Kidney (tissue), 22 donors: Measurements from ENCODE around the gene SIDT1. TPM values are rescaled to one million over a fixed set of nuclear protein-coding genes. Genes with fewer than 3 reads are reported as not detected.

ENCODE experiments used
- DNase-seq, 5 donors: peaks; one replicate each; pipeline ENCODE4 v3.0.0-alpha.2; 2013 to 2020
- FAIRE-seq: peaks from 2 replicates; lab custom pipeline; 2012; peaks lifted over from hg19 to GRCh38; lab: Jason Lieb, UNC
- H3K27ac ChIP-seq, 2 donors: one replicate each; pipeline ENCODE4 v1.7.0; 2013; ENCODE audit warnings: low read depth in 2 of 2, low read length in 2 of 2, inconsistent platforms in 1 of 2
- H3K27me3 ChIP-seq: one replicate; pipeline ENCODE4 v1.7.1; 2013; ENCODE audit warnings: low read length, inconsistent platforms; ENCODE audit not compliant: control insufficient read depth, insufficient read depth
- H3K36me3 ChIP-seq, 3 donors: one replicate each; pipeline versions ENCODE4 v1.7.0 to v1.7.1; 2013; ENCODE audit warnings: low read length in 3 of 3, control low read depth in 1 of 3, inconsistent platforms in 1 of 3; ENCODE audit not compliant: insufficient read depth in 3 of 3, control insufficient read depth in 2 of 3
- H3K4me1 ChIP-seq, 3 donors: one replicate each; pipeline versions ENCODE4 v1.7.0 to v1.7.1; 2013; ENCODE audit warnings: low read length in 3 of 3, inconsistent platforms in 1 of 3, low read depth in 1 of 3; ENCODE audit not compliant: control insufficient read depth in 2 of 3, insufficient read depth in 2 of 3
- H3K4me3 ChIP-seq, 3 donors: one replicate each; pipeline versions ENCODE4 v1.7.0 to v1.8.1; 2013; ENCODE audit warnings: low read length in 3 of 3, control low read depth in 1 of 3, inconsistent platforms in 1 of 3
- H3K9ac ChIP-seq, 3 donors: one replicate each; pipeline versions ENCODE4 v1.7.0 to v1.7.1; 2013; ENCODE audit warnings: low read length in 3 of 3, control low read depth in 1 of 3, inconsistent platforms in 1 of 3
- H3K9me3 ChIP-seq, 3 donors: one replicate each; pipeline versions ENCODE4 v1.7.0 to v1.7.1; 2013; ENCODE audit warnings: low read length in 3 of 3, control low read depth in 1 of 3, inconsistent platforms in 1 of 3; ENCODE audit not compliant: control insufficient read depth in 2 of 3, insufficient read depth in 1 of 3
- intact Hi-C: fragments of 100-400 bp; cut with DNase I; formaldehyde crosslinking; loops from one replicate; pipeline ENCODE4 v1.11.1; 2022
- long read RNA-seq, 10 donors: library from polyadenylated mRNA in 1 of 10; unstranded in 1 of 10; transcript quantifications; one replicate each; pipeline ENCODE4 v2.0.0 and lab custom pipeline, GENCODE V29; 2021 to 2026
- polyA plus RNA-seq: library from polyadenylated mRNA; stranded (reverse); fragments of 350-450 nt; fragmentation: Illumina TruSeq; extraction: RNeasy Lipid Tissue Mini Kit (QIAGEN cat#74804); gene quantifications from one replicate; pipeline ENCODE4 v1.2.3, GENCODE V29; 2014; ENCODE audit warnings: low read depth, low replicate concordance; ENCODE audit not compliant: insufficient read depth
- total RNA-seq: library from RNA; stranded (reverse); fragmentation: NEBNext Ultra II Directional; extraction: Animal tissue kit (Norgen Biotek cat#: 25700); gene quantifications from one replicate; pipeline ENCODE4 v1.2.1, GENCODE V29; 2021
- TF ChIP-seq, protein P1 (sequence below): IDR thresholded peaks from 3 replicates; pipeline ENCODE4 v1.5.1; 2012; ENCODE audit warnings: mild to moderate bottlenecking, moderate library complexity, borderline replicate concordance; ENCODE audit not compliant: insufficient read depth; ENCODE audit errors: extremely low read depth
- donor health status: control.
- donor health status: control.
- donor health status: control.
- donor health status: control.
- donor health status: control.
- donor health status: DM: yes; HTN: yes; CAD: no.
- donor health status: Normal renal cell carcinoma (clear cell type).

The SIDT1 gene
- total RNA-seq: 4.9 TPM
- 0.92 TPM for polyA plus RNA-seq
- long read RNA-seq, donor 1: 0 reads
- long read RNA-seq, donor 2: 0 reads
- long read RNA-seq, donor 3, partial matches to known transcripts: 0 of 1 reads
- long read RNA-seq, donor 3, other reads (novel, unspliced or antisense): 0 of 1 reads
- long read RNA-seq, donor 4, partial matches to known transcripts: 0 of 1 reads
- long read RNA-seq, donor 4, other reads (novel, unspliced or antisense): 0 of 1 reads
- long read RNA-seq, donor 5: 0 reads
- long read RNA-seq, donor 6: 0 reads
- long read RNA-seq, donor 7, partial matches to known transcripts: 0 of 3 reads
- long read RNA-seq, donor 7, other reads (novel, unspliced or antisense): 3 of 3 reads
- long read RNA-seq, donor 8: 0 reads
- long read RNA-seq, donor 9: 0 reads
- long read RNA-seq, donor 10: 0 reads

DNA sequence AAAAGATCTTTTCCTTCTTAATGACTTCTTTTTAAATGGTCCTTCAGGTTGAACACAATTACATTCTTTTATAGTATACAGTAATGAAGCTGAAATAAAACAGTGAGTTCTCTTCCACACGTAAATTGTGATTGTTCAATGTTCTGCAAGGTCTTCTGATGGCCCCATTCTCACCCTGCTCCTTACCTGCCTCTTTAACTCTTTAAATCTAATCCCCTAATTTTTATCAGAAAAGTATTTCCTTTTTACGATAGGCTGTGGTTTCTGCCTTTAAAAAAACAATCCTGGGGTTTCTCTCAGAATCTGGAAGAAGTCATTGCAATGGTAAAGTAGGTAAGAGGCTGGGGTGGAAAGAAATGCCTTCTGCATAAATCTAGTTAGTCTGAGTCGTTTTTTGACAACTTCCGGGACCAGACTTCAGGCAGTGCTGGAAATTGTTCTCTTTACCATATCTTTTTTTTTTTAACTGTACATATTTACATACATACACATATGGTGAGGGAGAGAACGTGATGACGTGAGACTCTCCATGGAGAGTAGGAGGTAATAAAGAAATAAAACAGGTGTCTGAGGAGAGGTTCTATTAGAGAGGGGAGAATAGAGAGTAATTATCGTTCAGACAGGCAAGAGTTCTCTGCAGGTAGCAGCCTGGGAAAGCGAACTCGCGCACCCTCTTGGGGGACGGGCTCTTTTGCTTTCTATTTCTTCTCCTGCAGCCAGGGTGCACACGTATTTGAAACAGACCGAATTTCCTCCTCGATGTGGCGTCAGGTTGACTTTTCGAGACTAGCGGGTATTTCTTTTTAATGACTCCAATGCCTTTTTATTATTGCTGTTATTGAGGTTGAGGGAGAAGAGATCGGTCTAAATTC is at the start of gene SIDT1:
Gene SIDT1 (plus strand): TSS at position 730 of the 872 bp plus-strand sequence. CDS start 467 bp downstream, outside the sequence.
- no peaks in the 10 kb centered on the region for H3K36me3 ChIP-seq
- no peak within 1 kb of the TSS for H3K27ac ChIP-seq
- peak within 1 kb of the TSS; percentile 60 to 80 (median 73) for H3K4me3 ChIP-seq
- FAIRE-seq: no peak
- no peaks in the 10 kb centered on the region for H3K4me1 ChIP-seq
- H3K9ac ChIP-seq: peak within 1 kb of the TSS in 2 of 3 donors; percentile 60 to 76
- intact Hi-C loops: no loop called here
- H3K9me3 ChIP-seq: no peaks in the 10 kb centered on the region
- TF ChIP-seq, protein P1, sequence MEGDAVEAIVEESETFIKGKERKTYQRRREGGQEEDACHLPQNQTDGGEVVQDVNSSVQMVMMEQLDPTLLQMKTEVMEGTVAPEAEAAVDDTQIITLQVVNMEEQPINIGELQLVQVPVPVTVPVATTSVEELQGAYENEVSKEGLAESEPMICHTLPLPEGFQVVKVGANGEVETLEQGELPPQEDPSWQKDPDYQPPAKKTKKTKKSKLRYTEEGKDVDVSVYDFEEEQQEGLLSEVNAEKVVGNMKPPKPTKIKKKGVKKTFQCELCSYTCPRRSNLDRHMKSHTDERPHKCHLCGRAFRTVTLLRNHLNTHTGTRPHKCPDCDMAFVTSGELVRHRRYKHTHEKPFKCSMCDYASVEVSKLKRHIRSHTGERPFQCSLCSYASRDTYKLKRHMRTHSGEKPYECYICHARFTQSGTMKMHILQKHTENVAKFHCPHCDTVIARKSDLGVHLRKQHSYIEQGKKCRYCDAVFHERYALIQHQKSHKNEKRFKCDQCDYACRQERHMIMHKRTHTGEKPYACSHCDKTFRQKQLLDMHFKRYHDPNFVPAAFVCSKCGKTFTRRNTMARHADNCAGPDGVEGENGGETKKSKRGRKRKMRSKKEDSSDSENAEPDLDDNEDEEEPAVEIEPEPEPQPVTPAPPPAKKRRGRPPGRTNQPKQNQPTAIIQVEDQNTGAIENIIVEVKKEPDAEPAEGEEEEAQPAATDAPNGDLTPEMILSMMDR: peak; percentile 19
- H3K27me3 ChIP-seq: no peaks in the 10 kb centered on the region
- peak in 3 of 5 donors; percentile 40 to 75 (median 49) for DNase-seq

DNA sequence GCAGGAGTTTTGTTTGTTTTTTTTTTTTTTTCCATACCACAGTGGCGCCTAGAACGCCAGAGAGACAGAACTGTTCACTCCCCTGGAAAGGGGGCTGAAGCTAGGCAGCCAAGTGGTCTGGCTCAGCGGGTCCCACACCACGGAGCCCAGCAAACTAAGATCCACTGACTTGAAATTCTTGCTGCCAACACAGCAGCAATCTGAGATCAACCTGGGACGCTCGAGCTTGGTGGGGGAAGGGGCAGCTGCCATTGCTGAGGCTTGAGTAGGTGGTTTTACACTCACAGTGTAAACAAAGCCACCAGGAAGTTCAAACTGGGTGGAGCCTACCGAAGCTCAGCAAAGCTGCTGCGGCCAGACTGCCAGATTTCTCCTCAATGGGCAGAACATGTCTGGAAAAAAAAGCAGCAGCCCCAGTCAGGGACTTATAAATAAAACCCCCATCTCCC is 47.2 kb upstream of the SIDT1 start:
- Histone ChIP-seq H3K4me1 (no peaks in the 10 kb centered on the region), H3K9ac (no peak overlapping the region), H3K9me3 (no peaks in the 10 kb centered on the region), H3K27ac (no peak overlapping the region), H3K27me3 (no peaks in the 10 kb centered on the region), H3K36me3 (peaks cover 0 to 11% (median 6%) of the 10 kb centered on the region in 3 donors), H3K4me3 (no peak overlapping the region)
- intact Hi-C loops: no loop called here
- TF ChIP-seq, protein P1: no peak
- FAIRE-seq (no peak), DNase-seq (no peak)

GRCh38 chr3:113495035-113495434 is 37.3 kb upstream of the SIDT1 start:
- H3K4me1 ChIP-seq: no peaks in the 10 kb centered on the region
- TF ChIP-seq, protein P1: peak; percentile 56
- no peak overlapping the region for H3K27ac ChIP-seq
- FAIRE-seq (peak; percentile 69), DNase-seq (peak in 3 of 5 donors; percentile 26 to 66 (median 53))
- H3K36me3 ChIP-seq: peaks cover 0 to 7% (median 5%) of the 10 kb centered on the region in 3 donors
- intact Hi-C loops: loop anchor here (10.0 kb wide), 1 partner anchor 130 kb away; no protein-coding TSS in a partner anchor
- H3K4me3 ChIP-seq: no peak overlapping the region
- no peaks in the 10 kb centered on the region for H3K27me3 ChIP-seq
- no peak overlapping the region for H3K9ac ChIP-seq
- H3K9me3 ChIP-seq: no peaks in the 10 kb centered on the region
